ENCODE results near the gene PPIP5K1.
"Not testable (repeated sequence)": the region's sequence is repeated elsewhere in the genome, so short reads cannot be mapped to it uniquely, and the experiment has no call there.

PPIP5K1 gene

GRCh38 chr15:43589778-43590466, at the start of gene PPIP5K1:
Gene PPIP5K1 (minus strand): TSS chr15:43590208. CDS start chr15:43584504, 5,704 bp downstream.
- not testable (repeated sequence) for H3K9me3 ChIP-seq (ENCODE audit: control insufficient read depth, low read length); H3K4me1 ChIP-seq (ENCODE audit: control insufficient read depth, insufficient read depth, low read length); H3K9ac ChIP-seq (ENCODE audit: low read length); H3K36me3 ChIP-seq (ENCODE audit: control insufficient read depth, insufficient read depth, low read length); H3K4me3 ChIP-seq (ENCODE audit: low read length); H3K27me3 ChIP-seq (ENCODE audit: control insufficient read depth, insufficient read depth, low read length)

DNA sequence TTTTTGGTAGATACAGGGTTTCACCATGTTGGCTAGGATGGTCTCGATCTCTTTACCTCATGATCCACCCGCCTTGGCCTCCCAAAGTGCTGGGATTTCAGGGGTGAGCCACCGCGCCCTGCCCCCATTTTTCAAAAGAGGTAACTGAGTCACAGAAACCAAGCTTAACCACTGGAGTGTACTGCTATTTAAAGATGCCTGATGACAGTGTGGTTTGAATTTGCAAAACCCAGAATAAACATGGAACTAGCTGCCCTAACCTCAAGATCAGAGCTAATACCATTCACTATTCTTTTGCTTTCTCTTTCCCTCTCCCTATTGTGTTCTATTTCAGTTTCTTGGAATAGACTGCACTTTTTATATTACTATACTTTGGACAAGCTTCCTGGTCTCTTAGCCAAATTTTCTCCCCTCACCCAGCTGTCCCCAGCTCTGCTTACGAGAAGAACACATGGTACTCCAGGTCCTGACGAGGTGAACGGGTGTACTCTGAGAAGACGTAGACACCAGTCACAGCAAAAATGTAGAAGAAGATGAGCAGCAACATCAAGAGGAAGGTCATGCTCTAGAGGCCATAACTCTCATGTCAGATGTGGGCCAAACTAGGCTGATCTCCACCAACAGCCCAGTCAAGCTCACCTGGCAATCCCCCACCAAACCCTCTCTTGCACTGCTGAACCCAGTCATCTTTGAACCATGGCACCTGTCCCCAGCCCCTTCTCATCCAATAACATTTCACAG, 48.6 kb upstream of the PPIP5K1 start:
- not testable (repeated sequence) for H3K9ac ChIP-seq (ENCODE audit: low read length); H3K9me3 ChIP-seq (ENCODE audit: control insufficient read depth, low read length); H3K27me3 ChIP-seq (ENCODE audit: control insufficient read depth, insufficient read depth, low read length); H3K4me3 ChIP-seq (ENCODE audit: low read length); H3K36me3 ChIP-seq (ENCODE audit: control insufficient read depth, insufficient read depth, low read length); H3K4me1 ChIP-seq (ENCODE audit: control insufficient read depth, insufficient read depth, low read length)

GRCh38 chr15:43626937-43627336, 36.9 kb upstream of the PPIP5K1 start:
- H3K36me3 ChIP-seq (ENCODE audit: control insufficient read depth, insufficient read depth, low read length); H3K9me3 ChIP-seq (ENCODE audit: control insufficient read depth, low read length); H3K4me1 ChIP-seq (ENCODE audit: control insufficient read depth, insufficient read depth, low read length); H3K4me3 ChIP-seq (ENCODE audit: low read length); H3K9ac ChIP-seq (ENCODE audit: low read length); H3K27me3 ChIP-seq (ENCODE audit: control insufficient read depth, insufficient read depth, low read length): not testable (repeated sequence)

- Histone ChIP-seq H3K9me3 (ENCODE audit: control insufficient read depth, low read length) (no peaks in the 10 kb centered on the region), H3K36me3 (ENCODE audit: control insufficient read depth, insufficient read depth, low read length) (no peaks in the 10 kb centered on the region)
Observed at GRCh38 chr15:43625106-43625505, 35.1 kb upstream of the PPIP5K1 start.

DNA sequence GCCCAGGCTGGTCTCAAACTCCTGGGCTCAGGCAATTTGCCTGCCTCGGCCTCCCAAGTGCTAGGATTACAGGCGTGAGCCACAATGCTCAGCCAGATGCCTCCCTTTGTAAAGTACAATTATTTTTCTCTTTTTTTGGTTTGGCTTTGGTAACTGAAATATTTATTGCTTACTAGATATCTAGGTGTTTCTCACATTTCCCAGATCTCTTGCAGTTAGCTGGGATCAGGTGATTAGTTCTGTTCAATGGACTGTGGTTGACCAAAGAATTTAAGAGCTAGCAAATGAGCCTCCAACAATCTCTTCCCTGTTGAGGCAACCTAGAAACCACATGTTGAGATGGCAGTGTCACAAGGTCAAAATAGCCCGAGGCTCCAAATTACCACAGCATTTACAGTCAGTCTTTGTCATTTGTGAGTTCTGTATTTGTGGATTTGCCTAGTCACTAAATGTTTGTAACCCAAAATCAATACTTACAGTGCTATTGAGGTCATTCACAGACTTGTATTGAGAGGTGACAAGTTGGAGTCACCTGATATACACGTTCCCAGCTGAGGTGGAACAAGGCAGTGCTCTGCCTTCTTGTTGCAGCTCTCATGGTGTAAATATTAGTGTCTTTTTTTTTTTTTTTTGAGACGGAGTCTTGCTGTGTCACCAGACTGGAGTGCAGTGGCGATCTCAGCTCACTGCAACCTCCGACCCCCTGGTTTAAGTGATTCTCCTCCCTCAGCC, 32.2 kb upstream of the PPIP5K1 start:
- not testable (repeated sequence) for H3K9ac ChIP-seq (ENCODE audit: low read length)

More at GRCh38 chr15:43625106-43625505, 35.1 kb upstream of the PPIP5K1 start:
- Histone ChIP-seq H3K4me3 (ENCODE audit: low read length) (no peak overlapping the region), H3K27me3 (ENCODE audit: control insufficient read depth, insufficient read depth, low read length) (no peaks in the 10 kb centered on the region), H3K9ac (ENCODE audit: low read length) (no peak overlapping the region), H3K4me1 (ENCODE audit: control insufficient read depth, insufficient read depth, low read length) (no peaks in the 10 kb centered on the region)

GRCh38 chr15:43618700-43619099, 28.7 kb upstream of the PPIP5K1 start, which contains the start of gene STRC:
Gene STRC (minus strand): TSS chr15:43618800. CDS start chr15:43618722, 78 bp downstream.
- not testable (repeated sequence) for H3K4me3 ChIP-seq (ENCODE audit: low read length); H3K4me1 ChIP-seq (ENCODE audit: control insufficient read depth, insufficient read depth, low read length); H3K36me3 ChIP-seq (ENCODE audit: control insufficient read depth, insufficient read depth, low read length); H3K9ac ChIP-seq (ENCODE audit: low read length); H3K27me3 ChIP-seq (ENCODE audit: control insufficient read depth, insufficient read depth, low read length); H3K9me3 ChIP-seq (ENCODE audit: control insufficient read depth, low read length)

More for the DNA sequence above, 32.2 kb upstream of the PPIP5K1 start:
- not testable (repeated sequence) for H3K36me3 ChIP-seq (ENCODE audit: control insufficient read depth, insufficient read depth, low read length); H3K4me1 ChIP-seq (ENCODE audit: control insufficient read depth, insufficient read depth, low read length); H3K9me3 ChIP-seq (ENCODE audit: control insufficient read depth, low read length); H3K27me3 ChIP-seq (ENCODE audit: control insufficient read depth, insufficient read depth, low read length); H3K4me3 ChIP-seq (ENCODE audit: low read length)

- H3K4me1 ChIP-seq (ENCODE audit: control insufficient read depth, insufficient read depth, low read length); H3K9ac ChIP-seq (ENCODE audit: low read length); H3K27me3 ChIP-seq (ENCODE audit: control insufficient read depth, insufficient read depth, low read length); H3K9me3 ChIP-seq (ENCODE audit: control insufficient read depth, low read length); H3K4me3 ChIP-seq (ENCODE audit: low read length); H3K36me3 ChIP-seq (ENCODE audit: control insufficient read depth, insufficient read depth, low read length): not testable (repeated sequence)
Observed at GRCh38 chr15:43617750-43618149, 27.7 kb upstream of the PPIP5K1 start.

GRCh38 chr15:43602233-43602632, 12.2 kb upstream of the PPIP5K1 start:
- H3K9me3 ChIP-seq (ENCODE audit: control insufficient read depth, low read length); H3K27me3 ChIP-seq (ENCODE audit: control insufficient read depth, insufficient read depth, low read length); H3K36me3 ChIP-seq (ENCODE audit: control insufficient read depth, insufficient read depth, low read length); H3K9ac ChIP-seq (ENCODE audit: low read length); H3K4me3 ChIP-seq (ENCODE audit: low read length); H3K4me1 ChIP-seq (ENCODE audit: control insufficient read depth, insufficient read depth, low read length): not testable (repeated sequence)

- not testable (repeated sequence) for H3K4me3 ChIP-seq (ENCODE audit: low read length); H3K4me1 ChIP-seq (ENCODE audit: control insufficient read depth, insufficient read depth, low read length); H3K9ac ChIP-seq (ENCODE audit: low read length); H3K27me3 ChIP-seq (ENCODE audit: control insufficient read depth, insufficient read depth, low read length); H3K36me3 ChIP-seq (ENCODE audit: control insufficient read depth, insufficient read depth, low read length); H3K9me3 ChIP-seq (ENCODE audit: control insufficient read depth, low read length)
Observed at GRCh38 chr15:43600200-43600599, 10.2 kb upstream of the PPIP5K1 start.

GRCh38 chr15:43599131-43599530, 9.1 kb upstream of the PPIP5K1 start:
- not testable (repeated sequence) for H3K27me3 ChIP-seq (ENCODE audit: control insufficient read depth, insufficient read depth, low read length); H3K4me3 ChIP-seq (ENCODE audit: low read length); H3K36me3 ChIP-seq (ENCODE audit: control insufficient read depth, insufficient read depth, low read length); H3K4me1 ChIP-seq (ENCODE audit: control insufficient read depth, insufficient read depth, low read length); H3K9me3 ChIP-seq (ENCODE audit: control insufficient read depth, low read length); H3K9ac ChIP-seq (ENCODE audit: low read length)

- not testable (repeated sequence) for H3K36me3 ChIP-seq (ENCODE audit: control insufficient read depth, insufficient read depth, low read length); H3K27me3 ChIP-seq (ENCODE audit: control insufficient read depth, insufficient read depth, low read length); H3K9ac ChIP-seq (ENCODE audit: low read length); H3K4me3 ChIP-seq (ENCODE audit: low read length); H3K9me3 ChIP-seq (ENCODE audit: control insufficient read depth, low read length); H3K4me1 ChIP-seq (ENCODE audit: control insufficient read depth, insufficient read depth, low read length)
Observed at GRCh38 chr15:43593328-43594190, 3.6 kb upstream of the PPIP5K1 start, which contains the start of gene CKMT1B. Gene CKMT1B (plus strand): TSS chr15:43594027. CDS start chr15:43594219, 192 bp downstream.

All from mucosa of stomach (tissue), 1 donor.